ENCODE data around the gene STAT4.

The STAT4 gene, protein sequence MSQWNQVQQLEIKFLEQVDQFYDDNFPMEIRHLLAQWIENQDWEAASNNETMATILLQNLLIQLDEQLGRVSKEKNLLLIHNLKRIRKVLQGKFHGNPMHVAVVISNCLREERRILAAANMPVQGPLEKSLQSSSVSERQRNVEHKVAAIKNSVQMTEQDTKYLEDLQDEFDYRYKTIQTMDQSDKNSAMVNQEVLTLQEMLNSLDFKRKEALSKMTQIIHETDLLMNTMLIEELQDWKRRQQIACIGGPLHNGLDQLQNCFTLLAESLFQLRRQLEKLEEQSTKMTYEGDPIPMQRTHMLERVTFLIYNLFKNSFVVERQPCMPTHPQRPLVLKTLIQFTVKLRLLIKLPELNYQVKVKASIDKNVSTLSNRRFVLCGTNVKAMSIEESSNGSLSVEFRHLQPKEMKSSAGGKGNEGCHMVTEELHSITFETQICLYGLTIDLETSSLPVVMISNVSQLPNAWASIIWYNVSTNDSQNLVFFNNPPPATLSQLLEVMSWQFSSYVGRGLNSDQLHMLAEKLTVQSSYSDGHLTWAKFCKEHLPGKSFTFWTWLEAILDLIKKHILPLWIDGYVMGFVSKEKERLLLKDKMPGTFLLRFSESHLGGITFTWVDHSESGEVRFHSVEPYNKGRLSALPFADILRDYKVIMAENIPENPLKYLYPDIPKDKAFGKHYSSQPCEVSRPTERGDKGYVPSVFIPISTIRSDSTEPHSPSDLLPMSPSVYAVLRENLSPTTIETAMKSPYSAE

DNA sequence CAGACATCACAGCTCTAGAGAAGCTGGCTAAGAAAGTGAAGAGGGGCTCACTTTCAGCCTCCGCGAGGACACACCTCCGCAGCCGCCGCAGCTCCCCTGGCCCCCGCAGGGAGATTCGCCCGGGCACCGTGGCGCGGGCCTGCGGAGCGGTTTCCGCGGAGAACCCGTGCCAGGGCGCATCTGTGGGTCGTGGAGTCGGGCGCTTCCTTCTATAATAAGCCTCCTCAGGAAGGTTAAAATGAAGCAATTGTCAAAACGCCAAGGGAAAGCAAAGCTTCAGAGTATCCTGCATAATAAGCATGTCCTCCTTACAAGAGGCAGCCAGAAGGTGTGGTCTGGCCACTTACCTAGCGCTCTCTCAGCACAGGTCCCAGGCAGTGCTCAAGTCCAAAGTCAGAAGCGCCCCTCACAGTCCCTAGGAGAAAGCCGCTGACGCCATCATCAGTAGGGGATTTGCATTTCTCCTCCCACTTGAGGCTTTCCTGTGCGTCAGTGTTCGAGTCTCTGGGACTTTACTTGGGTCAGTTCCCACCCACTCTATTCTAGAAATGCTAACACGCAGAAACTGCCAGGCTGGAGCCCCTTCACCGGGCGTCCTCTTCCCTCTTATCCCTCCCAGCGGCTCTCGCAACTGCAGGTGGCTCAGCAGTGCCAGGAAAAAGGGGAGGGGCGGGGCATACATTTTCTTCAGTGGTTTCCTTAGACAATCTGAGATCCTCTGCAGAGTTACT is at the start of gene STAT4:
TSS of gene STAT4 (minus strand) at position 395 of the 731 bp plus-strand sequence. CDS start 2,791 bp downstream, outside the sequence.
- TF ChIP-seq, protein P1, sequence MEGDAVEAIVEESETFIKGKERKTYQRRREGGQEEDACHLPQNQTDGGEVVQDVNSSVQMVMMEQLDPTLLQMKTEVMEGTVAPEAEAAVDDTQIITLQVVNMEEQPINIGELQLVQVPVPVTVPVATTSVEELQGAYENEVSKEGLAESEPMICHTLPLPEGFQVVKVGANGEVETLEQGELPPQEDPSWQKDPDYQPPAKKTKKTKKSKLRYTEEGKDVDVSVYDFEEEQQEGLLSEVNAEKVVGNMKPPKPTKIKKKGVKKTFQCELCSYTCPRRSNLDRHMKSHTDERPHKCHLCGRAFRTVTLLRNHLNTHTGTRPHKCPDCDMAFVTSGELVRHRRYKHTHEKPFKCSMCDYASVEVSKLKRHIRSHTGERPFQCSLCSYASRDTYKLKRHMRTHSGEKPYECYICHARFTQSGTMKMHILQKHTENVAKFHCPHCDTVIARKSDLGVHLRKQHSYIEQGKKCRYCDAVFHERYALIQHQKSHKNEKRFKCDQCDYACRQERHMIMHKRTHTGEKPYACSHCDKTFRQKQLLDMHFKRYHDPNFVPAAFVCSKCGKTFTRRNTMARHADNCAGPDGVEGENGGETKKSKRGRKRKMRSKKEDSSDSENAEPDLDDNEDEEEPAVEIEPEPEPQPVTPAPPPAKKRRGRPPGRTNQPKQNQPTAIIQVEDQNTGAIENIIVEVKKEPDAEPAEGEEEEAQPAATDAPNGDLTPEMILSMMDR (IDR thresholded peaks at IDR 0.05; ENCODE audit: control insufficient read depth, insufficient read depth, low read depth, low read length, missing control alignments): no peak
- DNase-seq (ENCODE audit: low read depth): no peak
- H3K4me3 ChIP-seq (ENCODE audit: control insufficient read depth, low read depth, low read length): peak within 1 kb of the TSS; percentile 43

DNA sequence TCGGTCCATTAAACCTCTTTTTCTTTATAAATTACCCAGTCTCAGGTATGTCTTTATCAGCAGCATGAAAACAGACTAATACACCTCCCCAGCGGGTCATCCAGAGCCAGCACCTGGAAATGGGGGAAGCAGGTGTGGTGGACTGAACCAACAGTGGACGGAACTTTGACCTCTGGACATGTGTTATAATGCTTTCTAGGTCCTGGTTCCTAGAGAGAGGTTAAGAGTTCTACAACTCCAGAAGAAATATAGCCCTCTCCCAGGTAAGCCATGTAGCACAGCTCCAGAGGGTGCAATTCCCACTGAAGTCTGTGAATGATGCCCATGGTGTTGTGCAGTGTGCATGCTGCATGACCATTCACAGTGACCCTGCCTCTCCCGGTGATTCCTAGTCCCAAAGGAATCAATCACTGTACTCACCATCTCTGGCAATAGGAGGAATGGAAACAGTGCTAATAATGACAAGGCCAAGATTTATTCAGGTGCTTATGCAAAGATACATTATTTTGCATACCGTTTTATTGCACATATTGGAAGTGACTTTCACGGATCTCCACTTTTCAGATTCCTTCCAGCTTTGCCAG is 49.2 kb upstream of the STAT4 start:
- TF ChIP-seq, protein P1 (IDR thresholded peaks at IDR 0.05; ENCODE audit: control insufficient read depth, insufficient read depth, low read depth, low read length, missing control alignments): no peak

DNA sequence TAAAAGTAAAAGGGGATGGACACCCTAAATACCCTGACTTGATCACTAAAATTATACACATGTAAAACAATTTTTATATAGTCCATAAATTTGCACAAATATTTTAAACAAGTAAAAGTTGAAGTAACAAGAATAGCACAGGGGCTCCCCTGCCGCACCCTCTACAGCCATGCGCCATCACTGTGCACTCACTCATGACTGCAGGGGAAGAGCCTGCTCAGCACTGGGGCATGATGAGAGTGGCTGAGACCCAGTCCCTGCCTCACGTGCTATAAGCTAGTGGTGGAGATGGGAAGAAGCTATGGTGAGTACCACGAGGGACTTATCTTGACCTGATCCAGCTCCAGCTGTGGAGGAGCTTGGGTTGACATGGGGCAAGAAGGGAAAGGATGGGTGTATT is 47.5 kb upstream of the STAT4 start:
- TF ChIP-seq, protein P1 (IDR thresholded peaks at IDR 0.05; ENCODE audit: control insufficient read depth, insufficient read depth, low read depth, low read length, missing control alignments): no peak
- DNase-seq (ENCODE audit: low read depth): no peak
- no peak overlapping the region for H3K4me3 ChIP-seq (ENCODE audit: control insufficient read depth, low read depth, low read length)

More for the DNA sequence above, 49.2 kb upstream of the STAT4 start:
- no peak for DNase-seq (ENCODE audit: low read depth)
- H3K4me3 ChIP-seq (ENCODE audit: control insufficient read depth, low read depth, low read length): no peak overlapping the region

DNA sequence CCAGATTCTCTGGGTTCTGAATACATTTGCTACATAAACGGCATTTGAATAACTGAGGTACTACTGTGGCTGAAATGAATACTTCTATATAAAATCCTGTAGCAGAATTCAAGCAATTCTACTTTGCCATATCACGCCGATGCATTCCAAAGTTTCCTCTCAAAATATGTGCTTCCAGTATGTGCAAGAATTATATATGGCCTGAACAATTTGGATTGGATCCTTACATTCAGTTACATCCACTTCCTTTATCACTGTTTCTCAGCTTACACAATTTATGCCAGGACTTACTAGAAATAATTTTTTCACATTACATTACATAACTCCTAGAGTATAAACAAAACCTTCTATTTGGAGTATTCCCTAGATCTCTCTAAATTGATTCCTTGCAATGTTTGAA is 46.3 kb upstream of the STAT4 start:
- no peak overlapping the region for H3K4me3 ChIP-seq (ENCODE audit: control insufficient read depth, low read depth, low read length)
- TF ChIP-seq, protein P1 (IDR thresholded peaks at IDR 0.05; ENCODE audit: control insufficient read depth, insufficient read depth, low read depth, low read length, missing control alignments): no peak
- DNase-seq (ENCODE audit: low read depth): no peak

DNA sequence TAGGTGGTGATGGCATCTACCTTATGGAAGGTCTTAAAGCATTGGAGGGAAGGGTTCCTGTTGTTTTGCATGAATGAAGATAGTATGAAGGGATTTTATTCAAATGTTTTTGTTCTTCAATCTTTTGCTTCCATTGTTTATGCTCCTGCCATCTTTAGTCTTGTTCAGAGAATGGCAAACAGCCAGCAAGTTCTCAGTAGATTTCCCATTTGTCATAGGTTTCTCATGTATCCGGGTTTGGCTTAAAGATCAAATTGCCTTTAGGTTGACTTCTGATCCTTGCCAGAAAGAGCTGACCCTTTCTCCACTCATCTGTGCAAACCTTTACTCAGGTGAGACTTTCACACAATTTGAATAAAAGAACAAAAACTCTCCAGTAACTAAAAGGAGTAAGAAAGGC is 44.2 kb upstream of the STAT4 start:
- no peak overlapping the region for H3K4me3 ChIP-seq (ENCODE audit: control insufficient read depth, low read depth, low read length)
- TF ChIP-seq, protein P1 (IDR thresholded peaks at IDR 0.05; ENCODE audit: control insufficient read depth, insufficient read depth, low read depth, low read length, missing control alignments): no peak
- no peak for DNase-seq (ENCODE audit: low read depth)

Measured in AG09309 (cell line).